Measurements from ENCODE around the gene AURKAIP1.

Gene AURKAIP1

DNA sequence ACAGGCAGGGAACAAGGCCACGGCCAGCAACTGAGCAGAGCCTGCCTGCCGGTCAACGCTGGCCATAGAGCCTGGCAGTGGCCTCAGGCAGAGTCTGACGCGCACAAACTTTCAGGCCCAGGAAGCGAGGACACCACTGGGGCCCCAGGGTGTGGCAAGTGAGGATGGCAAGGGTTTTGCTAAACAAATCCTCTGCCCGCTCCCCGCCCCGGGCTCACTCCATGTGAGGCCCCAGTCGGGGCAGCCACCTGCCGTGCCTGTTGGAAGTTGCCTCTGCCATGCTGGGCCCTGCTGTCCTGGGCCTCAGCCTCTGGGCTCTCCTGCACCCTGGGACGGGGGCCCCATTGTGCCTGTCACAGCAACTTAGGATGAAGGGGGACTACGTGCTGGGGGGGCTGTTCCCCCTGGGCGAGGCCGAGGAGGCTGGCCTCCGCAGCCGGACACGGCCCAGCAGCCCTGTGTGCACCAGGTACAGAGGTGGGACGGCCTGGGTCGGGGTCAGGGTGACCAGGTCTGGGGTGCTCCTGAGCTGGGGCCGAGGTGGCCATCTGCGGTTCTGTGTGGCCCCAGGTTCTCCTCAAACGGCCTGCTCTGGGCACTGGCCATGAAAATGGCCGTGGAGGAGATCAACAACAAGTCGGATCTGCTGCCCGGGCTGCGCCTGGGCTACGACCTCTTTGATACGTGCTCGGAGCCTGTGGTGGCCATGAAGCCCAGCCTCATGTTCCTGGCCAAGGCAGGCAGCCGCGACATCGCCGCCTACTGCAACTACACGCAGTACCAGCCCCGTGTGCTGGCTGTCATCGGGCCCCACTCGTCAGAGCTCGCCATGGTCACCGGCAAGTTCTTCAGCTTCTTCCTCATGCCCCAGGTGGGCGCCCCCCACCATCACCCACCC, 43.7 kb downstream of the AURKAIP1 start, which contains the start of gene TAS1R3:
TSS of gene TAS1R3 (plus strand) at position 213 of the 898 bp plus-strand sequence. CDS start at position 279, 66 bp downstream.
- DNase-seq = no peak

DNA sequence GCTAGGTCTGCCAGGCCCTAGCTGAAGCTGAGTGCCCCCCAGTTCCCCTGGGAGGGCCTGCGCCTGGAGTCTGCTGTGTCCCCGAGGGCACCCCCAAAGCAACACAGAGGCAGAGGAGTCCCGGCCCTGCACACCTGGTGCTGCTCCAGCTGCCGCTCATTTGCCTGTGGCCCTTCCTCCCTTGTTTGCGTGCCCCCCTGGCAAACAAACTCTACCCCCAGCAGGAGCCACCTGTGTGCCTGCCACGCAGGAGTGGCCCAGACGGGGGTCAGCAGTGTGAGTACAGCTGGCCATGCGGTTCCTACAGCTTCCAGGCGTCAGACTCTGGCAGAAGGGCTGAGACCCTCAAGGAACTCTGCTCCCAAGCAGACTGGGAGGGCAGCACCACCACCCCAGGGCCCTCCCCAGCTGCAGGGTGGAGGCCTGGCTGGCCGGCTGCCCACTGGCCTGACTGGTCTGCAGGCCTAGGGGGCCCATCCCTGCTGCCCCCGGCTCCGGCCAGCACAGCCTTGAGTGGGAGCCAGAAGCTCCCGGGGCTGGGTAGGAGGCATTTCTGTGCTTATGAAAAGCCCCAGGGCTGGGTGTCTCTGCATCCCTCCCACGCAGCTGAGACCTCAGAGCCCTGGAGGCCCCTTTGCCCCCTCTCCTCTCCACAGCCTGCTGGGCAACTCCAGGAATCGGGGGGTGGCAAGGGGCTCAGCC, 44.5 kb downstream of the AURKAIP1 start:
- DNase-seq = no peak

DNA sequence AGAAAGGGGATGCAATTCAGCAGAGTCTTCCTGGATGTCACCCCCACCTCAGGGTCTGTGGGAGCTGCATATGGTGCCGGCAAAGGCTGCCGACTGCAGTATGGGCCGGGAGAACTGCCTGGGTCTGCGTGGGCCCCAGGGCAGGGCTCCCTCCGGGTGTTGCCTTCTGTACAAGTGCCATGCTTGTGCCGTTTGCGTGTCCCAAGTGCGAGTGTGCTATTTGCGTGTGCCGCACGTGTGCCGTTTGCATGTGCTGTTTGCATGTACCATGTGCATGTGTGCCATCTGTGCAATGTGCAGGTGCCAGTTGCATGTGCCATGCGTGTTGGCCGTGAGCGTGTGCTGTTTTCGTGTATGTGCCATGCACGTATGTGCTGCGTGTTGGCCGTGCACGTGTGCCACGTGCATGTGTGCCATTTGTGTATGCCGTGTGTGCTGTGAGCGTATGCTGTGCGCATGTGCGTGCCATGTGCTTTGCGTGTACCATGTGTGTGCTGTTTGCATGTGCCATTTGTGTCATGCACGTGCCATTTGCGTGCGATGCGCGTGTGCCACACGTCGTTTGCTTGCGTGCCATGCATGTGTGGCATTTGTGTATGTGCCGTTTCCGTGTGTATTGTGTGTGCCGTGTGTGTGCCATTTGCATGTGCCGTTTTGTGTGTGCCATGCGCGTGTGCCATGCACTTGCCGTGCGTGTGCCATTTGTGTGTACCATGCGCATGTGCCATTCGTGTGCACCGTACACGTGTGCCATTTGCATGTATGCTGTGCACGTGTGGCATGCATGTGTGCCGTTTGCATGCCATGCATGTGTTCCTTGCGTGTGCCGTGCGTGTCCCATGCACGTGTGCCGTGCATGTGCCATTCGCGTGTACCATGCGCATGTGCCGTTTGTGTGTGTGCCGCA, 45.5 kb downstream of the AURKAIP1 start:
- DNase-seq = no peak

DNA sequence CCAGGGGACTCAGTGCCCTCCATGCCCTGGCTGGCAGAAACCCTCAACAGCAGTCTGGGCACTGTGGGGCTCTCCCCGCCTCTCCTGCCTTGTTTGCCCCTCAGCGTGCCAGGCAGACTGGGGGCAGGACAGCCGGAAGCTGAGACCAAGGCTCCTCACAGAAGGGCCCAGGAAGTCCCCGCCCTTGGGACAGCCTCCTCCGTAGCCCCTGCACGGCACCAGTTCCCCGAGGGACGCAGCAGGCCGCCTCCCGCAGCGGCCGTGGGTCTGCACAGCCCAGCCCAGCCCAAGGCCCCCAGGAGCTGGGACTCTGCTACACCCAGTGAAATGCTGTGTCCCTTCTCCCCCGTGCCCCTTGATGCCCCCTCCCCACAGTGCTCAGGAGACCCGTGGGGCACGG, 46.8 kb downstream of the AURKAIP1 start:
- DNase-seq = no peak

DNA sequence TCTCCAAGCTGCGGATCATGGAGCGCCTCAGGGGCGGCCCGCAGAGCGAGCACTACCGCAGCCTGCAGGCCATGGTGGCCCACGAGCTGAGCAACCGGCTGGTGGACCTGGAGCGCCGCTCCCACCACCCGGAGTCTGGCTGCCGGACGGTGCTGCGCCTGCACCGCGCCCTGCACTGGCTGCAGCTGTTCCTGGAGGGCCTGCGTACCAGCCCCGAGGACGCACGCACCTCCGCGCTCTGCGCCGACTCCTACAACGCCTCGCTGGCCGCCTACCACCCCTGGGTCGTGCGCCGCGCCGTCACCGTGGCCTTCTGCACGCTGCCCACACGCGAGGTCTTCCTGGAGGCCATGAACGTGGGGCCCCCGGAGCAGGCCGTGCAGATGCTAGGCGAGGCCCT, 47.7 kb downstream of the AURKAIP1 start:
- DNase-seq = no peak

- DNase-seq = no peak
Measured at GRCh38 chr1:1326075-1326605, 48.9 kb downstream of the AURKAIP1 start.

DNA sequence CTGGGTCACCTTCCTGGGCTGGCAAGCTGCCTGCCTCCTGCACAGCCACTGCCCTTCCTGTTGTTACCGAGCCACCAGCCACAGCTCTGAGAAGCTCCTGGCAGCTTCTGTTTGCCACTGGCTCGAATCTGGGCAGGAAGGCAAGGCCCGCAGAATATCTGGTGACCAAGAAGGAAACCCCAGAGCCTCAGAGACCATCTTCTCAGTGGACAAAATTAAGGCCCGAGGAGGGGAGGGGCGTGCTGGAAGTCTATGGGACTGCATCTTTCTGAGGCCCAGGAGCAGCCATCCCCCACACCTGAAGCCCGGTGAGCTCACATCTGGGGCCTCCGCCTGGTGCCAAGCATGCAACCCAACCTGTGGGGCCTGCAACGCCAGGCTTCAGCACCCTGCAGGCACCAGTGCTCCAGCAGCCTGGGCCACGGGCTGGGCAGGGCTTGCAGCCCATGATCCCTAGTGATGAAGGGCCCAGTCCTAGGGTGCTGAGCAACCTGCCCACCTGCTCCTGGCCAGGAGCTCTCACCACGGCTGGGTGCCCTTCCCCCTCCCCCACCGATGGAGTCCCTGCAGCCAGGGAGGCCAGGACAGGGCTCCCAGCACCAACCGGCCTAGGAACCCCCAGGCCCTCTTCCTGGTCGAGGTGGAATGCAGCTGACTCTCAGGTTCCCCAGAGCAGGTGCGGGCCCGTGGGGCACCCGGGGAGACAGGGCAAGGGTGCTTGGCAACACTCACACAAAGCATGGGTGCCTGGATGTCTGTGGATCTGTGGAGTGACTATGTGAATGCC, 49.5 kb downstream of the AURKAIP1 start:
- no peak for DNase-seq

DNA sequence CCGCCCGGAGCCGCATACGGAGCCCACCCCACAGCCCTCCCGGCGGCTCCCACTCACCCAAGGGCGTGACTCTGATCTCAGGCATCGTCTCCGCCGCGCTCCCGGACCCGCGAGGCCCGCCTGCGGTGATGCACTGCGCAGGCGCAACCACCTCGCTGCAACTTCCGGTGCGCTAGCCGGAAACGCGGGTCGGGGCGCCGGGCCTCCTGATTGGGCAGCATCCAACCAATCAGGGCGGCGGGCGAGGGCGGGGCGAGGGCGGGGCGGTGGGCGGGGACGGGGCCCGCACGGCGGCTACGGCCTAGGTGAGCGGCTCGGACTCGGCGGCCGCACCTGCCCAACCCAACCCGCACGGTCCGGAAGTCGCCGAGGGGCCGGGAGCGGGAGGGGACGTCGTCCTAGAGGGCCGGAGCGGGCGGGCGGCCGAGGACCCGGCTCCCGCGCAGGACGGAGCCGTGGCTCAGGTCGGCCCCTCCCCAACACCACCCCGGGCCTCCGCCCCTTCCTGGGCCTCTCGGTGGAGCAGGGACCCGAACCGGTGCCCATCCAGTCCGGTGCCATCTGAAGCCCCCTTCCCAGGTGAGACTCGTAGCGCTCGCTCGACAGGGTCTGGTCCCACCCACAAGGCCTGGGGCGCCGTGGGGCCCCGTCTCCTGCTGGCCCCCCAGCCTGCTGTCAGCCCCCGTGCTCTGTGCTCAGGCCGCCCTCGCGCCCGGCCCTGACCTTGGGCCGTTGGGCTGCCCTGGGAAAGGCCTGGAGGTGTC, 50.3 kb downstream of the AURKAIP1 start, which contains the start of the genes CPTP and INTS11:
TSS of gene CPTP (plus strand) at position 279 of the 764 bp plus-strand sequence. CDS start 2,109 bp downstream, outside the sequence.
TSS of gene INTS11 (minus strand) at position 137 of the 764 bp plus-strand sequence. CDS start at position 85, 52 bp downstream.
- no peak for DNase-seq

- no peak for DNase-seq
Measured at GRCh38 chr1:1324084-1324523, 50.9 kb downstream of the AURKAIP1 start.

Data from NCI-H187 treated with DMSO at 0.1 percent for 48 hours (cell line).